GM19467 (cell line): ENCODE measurements around the gene MAP10.

Source experiments
- ATAC-seq: cut with Tn5 transposase; IDR thresholded peaks from one replicate; pipeline ENCODE4 v1.9.1; 2021; ENCODE audit warnings: mild to moderate bottlenecking, moderate library complexity; ENCODE audit not compliant: unreplicated experiment

MAP10 gene

DNA sequence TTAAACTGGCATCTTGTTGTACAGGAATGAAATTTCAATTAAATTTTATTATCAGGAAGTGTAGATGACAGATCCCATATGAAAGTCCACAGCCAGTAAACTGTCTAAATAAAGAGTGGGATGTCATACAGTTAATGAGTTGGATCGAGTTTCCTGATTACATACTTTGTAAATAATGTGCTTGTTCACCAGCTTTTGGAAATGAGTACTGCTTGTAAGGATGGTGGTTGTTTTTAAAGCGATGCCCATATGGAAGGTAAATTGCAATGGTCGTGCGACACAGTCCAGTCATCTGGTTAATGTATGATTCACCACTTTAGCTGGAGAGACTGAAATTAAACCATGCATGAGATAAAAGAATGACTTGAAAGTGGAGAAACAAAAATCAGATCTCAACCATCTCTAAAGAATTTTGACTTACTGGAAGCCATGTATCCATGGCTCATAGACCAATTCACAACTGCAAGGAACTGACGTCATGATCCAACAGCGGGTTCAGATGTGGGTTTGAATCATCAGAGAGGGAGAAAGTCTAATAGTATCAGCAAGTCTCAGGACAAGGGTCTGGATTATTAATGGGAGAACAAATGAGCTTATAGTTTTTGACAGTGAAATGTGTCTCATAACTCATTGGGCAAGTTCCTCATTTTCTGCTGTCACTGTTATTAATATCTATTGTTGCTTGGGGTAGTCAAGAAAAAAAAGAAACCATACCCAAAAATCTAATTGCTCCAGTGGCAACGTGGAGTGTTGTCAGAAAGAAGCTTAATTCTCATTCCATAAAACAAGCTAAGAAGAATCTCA, 49.0 kb downstream of the MAP10 start:
- no peak for ATAC-seq

DNA sequence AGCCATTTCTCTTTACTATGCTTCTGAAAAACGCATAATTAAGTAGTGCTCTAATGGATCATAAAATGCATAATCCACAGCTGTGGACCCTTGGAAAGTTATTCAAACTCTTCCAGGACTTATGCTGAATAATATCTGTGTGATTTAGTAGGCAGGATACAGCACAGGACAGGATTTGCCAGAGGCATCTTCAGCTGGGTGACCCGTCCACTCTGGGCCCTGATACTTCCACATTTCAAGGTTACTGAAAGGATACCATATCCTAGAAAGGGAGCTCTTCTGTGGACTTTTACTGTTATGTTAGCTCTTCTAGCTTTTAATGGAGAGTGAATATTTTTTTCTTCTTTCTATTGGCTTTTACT, 49.6 kb downstream of the MAP10 start:
- no peak for ATAC-seq

DNA sequence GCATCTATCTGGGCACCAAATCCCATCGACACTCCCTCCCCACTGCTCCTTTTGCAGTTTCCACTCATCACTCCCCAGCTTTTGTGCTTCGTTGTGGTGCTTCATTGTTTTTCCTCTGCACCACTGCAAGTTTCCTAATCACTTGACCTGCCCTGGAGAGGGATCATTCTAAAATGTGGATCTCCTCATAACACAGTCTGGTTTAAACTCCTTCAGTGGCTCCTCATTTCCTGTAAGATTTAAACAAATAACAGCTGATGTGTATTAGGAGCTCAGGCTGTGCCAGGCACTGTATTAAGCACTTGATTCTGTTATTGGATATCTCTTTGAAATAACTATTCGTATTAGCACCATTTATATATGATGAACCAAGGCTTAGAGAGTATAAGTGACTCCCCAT, 51.3 kb downstream of the MAP10 start:
- no peak for ATAC-seq
